ENCODE measurements around the gene EEFSEC. TPM values are rescaled to one million over a fixed set of nuclear protein-coding genes. Genes with fewer than 3 reads are reported as not detected.

Gene EEFSEC
- total and polyA plus RNA-seq, 2 of the 4 experiments (the other 2 are of a cell fraction): 4.5 to 9.3 TPM

DNA sequence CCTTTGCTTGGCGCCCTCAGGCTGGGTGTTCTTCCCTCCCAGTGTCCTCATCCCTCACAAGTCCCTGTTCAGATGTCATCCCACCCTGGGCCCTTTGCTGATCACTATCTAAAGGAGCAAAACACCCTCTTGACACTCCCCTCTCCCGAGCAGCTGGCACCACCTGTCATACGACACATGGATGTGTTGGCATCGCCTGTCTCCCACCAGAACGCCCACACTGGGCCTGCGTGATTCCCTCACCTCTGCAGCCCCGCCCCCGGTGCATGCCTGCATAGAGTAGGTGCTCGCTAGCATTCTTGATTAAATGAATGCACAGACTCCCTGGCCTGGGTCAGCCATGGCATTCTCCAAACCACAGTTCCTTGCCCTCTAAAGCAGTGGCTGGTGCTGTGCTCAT, 237.6 kb downstream of the EEFSEC start:
- H2AK5ac ChIP-seq (ENCODE audit: low read depth, low read length): no peak overlapping the region
- dilution Hi-C loops (cut with HindIII; ENCODE audit: low sequenced_read_pairs, unreplicated experiment) (no loop called here), in situ Hi-C loops (cut with MboI; ENCODE audit: low sequenced_read_pairs) (no loop called here), intact Hi-C loops (cut with micrococcal nuclease) (no loop called here)
- H2BK120ac ChIP-seq (ENCODE audit: low read depth, low read length): no peak overlapping the region
- no peak for ATAC-seq (ENCODE audit: low read depth)
- no peak for DNase-seq
- H2BK20ac ChIP-seq (ENCODE audit: low read depth, low read length): no peak overlapping the region
- no peaks in the 10 kb centered on the region for H3K27me3 ChIP-seq (ENCODE audit: control insufficient read depth, insufficient read depth, low read length)
- H3K4ac ChIP-seq (ENCODE audit: low read depth, low read length): no peak overlapping the region
- H3K9ac ChIP-seq (ENCODE audit: low read depth, low read length): no peak overlapping the region
- H3K4me2 ChIP-seq (ENCODE audit: low read depth, low read length): no peak overlapping the region
- no TSS peak for BruUV-seq (replicated peaks)
- H3K79me1 ChIP-seq (ENCODE audit: low read depth in 1 of 2, low read length in 2 of 2): no peaks in the 10 kb centered on the region
- CTCF ChIA-PET: no interaction called here
- 84% methylated on average over 8 of the region's 9 CpGs; no CpG with 5 or more reads in 1 of the 2 experiments for WGBS, 2 experiments (ENCODE audit: extremely low coverage in 2 of 2, insufficient read length in 1 of 2)
- H3K27ac ChIP-seq (ENCODE audit: insufficient read depth, low read length): no peak overlapping the region
- H3K4me3 ChIP-seq (ENCODE audit: insufficient read depth, low read depth, low read length): no peak overlapping the region
- H3K56ac ChIP-seq (ENCODE audit: extremely low read depth, insufficient read depth, low read length): no peak overlapping the region
- peaks cover 5% of the 10 kb centered on the region; the same call in 1 of the 2 replicates for H3K4me1 ChIP-seq (ENCODE audit: control insufficient read depth, insufficient read depth, low read length)
- no peak overlapping the region for H2AFZ ChIP-seq (replicated peaks; ENCODE audit: low read length, poor library complexity)
- H4K91ac ChIP-seq (ENCODE audit: insufficient read depth, low read depth, low read length): no peak overlapping the region
- POLR2A ChIA-PET (ENCODE audit: unreplicated experiment): no interaction called here
- H4K20me1 ChIP-seq (ENCODE audit: insufficient read depth, low read length): no peaks in the 10 kb centered on the region; the same call in 1 of the 2 replicates
- no peak overlapping the region for H2AK9ac ChIP-seq (replicated peaks; ENCODE audit: low read depth, low read length, poor library complexity)
- no peak overlapping the region for H3K23ac ChIP-seq (ENCODE audit: low read depth, low read length)
- no peak overlapping the region for H2BK15ac ChIP-seq (ENCODE audit: low read depth, low read length)
- no peaks in the 10 kb centered on the region for H3K9me3 ChIP-seq (ENCODE audit: control insufficient read depth, insufficient read depth, low read length)
- no peak for TF ChIP-seq BHLHE40 (IDR thresholded peaks at IDR 0.05; ENCODE audit: low read depth, low read length)
- TF ChIP-seq, protein P1, sequence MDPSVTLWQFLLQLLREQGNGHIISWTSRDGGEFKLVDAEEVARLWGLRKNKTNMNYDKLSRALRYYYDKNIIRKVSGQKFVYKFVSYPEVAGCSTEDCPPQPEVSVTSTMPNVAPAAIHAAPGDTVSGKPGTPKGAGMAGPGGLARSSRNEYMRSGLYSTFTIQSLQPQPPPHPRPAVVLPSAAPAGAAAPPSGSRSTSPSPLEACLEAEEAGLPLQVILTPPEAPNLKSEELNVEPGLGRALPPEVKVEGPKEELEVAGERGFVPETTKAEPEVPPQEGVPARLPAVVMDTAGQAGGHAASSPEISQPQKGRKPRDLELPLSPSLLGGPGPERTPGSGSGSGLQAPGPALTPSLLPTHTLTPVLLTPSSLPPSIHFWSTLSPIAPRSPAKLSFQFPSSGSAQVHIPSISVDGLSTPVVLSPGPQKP (IDR thresholded peaks at IDR 0.05; ENCODE audit: borderline replicate concordance, low read depth, low read length): no peak
- TF ChIP-seq POLR2A (IDR thresholded peaks at IDR 0.05; ENCODE audit: low read depth, low read length): no peak
- no peak for TF ChIP-seq RCOR1 (IDR thresholded peaks at IDR 0.05; ENCODE audit: insufficient replicate concordance, low read length)
- TF ChIP-seq, protein P2, sequence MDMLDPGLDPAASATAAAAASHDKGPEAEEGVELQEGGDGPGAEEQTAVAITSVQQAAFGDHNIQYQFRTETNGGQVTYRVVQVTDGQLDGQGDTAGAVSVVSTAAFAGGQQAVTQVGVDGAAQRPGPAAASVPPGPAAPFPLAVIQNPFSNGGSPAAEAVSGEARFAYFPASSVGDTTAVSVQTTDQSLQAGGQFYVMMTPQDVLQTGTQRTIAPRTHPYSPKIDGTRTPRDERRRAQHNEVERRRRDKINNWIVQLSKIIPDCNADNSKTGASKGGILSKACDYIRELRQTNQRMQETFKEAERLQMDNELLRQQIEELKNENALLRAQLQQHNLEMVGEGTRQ (IDR thresholded peaks at IDR 0.05; ENCODE audit: low read depth, low read length): no peak
- no peak for TF ChIP-seq CHD1 (IDR thresholded peaks at IDR 0.05; ENCODE audit: low read depth, low read length)
- no peak for TF ChIP-seq MXI1 (IDR thresholded peaks at IDR 0.05; ENCODE audit: borderline replicate concordance, low read depth, low read length)
- TF ChIP-seq RFX5 (IDR thresholded peaks at IDR 0.05; ENCODE audit: low read depth, low read length): no peak
- no peak for TF ChIP-seq RAD21 (IDR thresholded peaks at IDR 0.05; ENCODE audit: low read length)
- TF ChIP-seq FOS (IDR thresholded peaks at IDR 0.05; ENCODE audit: low read depth, low read length): no peak
- no peak for TF ChIP-seq MAFK (IDR thresholded peaks at IDR 0.05; ENCODE audit: low read depth, low read length)
- TF ChIP-seq CEBPB (IDR thresholded peaks at IDR 0.05; ENCODE audit: low read depth, low read length): no peak
- TF ChIP-seq, protein P3, sequence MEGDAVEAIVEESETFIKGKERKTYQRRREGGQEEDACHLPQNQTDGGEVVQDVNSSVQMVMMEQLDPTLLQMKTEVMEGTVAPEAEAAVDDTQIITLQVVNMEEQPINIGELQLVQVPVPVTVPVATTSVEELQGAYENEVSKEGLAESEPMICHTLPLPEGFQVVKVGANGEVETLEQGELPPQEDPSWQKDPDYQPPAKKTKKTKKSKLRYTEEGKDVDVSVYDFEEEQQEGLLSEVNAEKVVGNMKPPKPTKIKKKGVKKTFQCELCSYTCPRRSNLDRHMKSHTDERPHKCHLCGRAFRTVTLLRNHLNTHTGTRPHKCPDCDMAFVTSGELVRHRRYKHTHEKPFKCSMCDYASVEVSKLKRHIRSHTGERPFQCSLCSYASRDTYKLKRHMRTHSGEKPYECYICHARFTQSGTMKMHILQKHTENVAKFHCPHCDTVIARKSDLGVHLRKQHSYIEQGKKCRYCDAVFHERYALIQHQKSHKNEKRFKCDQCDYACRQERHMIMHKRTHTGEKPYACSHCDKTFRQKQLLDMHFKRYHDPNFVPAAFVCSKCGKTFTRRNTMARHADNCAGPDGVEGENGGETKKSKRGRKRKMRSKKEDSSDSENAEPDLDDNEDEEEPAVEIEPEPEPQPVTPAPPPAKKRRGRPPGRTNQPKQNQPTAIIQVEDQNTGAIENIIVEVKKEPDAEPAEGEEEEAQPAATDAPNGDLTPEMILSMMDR (conservative IDR thresholded peaks at IDR 0.05; ENCODE audit: low read depth, low read length): no peak
- TF ChIP-seq MAZ (IDR thresholded peaks at IDR 0.05; ENCODE audit: borderline replicate concordance, low read depth, low read length): no peak
- TF ChIP-seq NFE2L2 (IDR thresholded peaks at IDR 0.05; ENCODE audit: low read depth, low read length): no peak
- TF ChIP-seq SMC3 (IDR thresholded peaks at IDR 0.05; ENCODE audit: low read depth, low read length): no peak
- no peak overlapping the region for H2BK5ac ChIP-seq (ENCODE audit: low read depth, low read length, poor library complexity, severe bottlenecking)
- H3K9me1 ChIP-seq (ENCODE audit: insufficient read depth, low read length): no peaks in the 10 kb centered on the region
- H4K5ac ChIP-seq (ENCODE audit: low read depth, low read length): no peak overlapping the region
- no peak overlapping the region for H3K14ac ChIP-seq (replicated peaks; ENCODE audit: low read depth, low read length)
- no peaks in the 10 kb centered on the region for H3K36me3 ChIP-seq (ENCODE audit: control insufficient read depth, insufficient read depth, low read length)
- no peak overlapping the region for H3K18ac ChIP-seq (ENCODE audit: low read depth, low read length)
- H4K8ac ChIP-seq (ENCODE audit: low read depth in 2 of 2, low read length in 2 of 2): no peak overlapping the region
